Peyer's patch (tissue), 4 donors: ENCODE data around the gene POLR2L. TPM values are rescaled to one million over a fixed set of nuclear protein-coding genes. Genes with fewer than 3 reads are reported as not detected.
A peak's percentile ranks its signal among the peaks of the same experiment; 100 is the strongest.

Experiments used
- DNase-seq, 3 donors: peaks; one replicate each; pipeline ENCODE4 v3.0.0-alpha.2; 2017 to 2019
- H3K27ac ChIP-seq, 4 donors: fragments of 200-600 bp; sonication (generic); one replicate each; pipeline ENCODE4 v1.5.1; 2016 to 2019
- H3K27me3 ChIP-seq, 2 donors: fragments of 200-600 bp; sonication (generic); one replicate each; pipeline ENCODE4 v1.5.1; 2019
- H3K36me3 ChIP-seq, 3 donors: fragments of 200-600 bp; sonication (generic); one replicate each; pipeline ENCODE4 v1.5.1; 2016 to 2019
- H3K4me1 ChIP-seq, 4 donors: fragments of 200-600 bp; sonication (generic); one replicate each; pipeline ENCODE4 v1.5.1; 2016 to 2019
- H3K4me3 ChIP-seq, 4 donors: fragments of 200-600 bp; sonication (generic); 1 replicate in 3 of 4; 2 replicates in 1 of 4; pipeline ENCODE4 v1.5.1; 2016 to 2019; ENCODE audit warnings: mild to moderate bottlenecking in 1 of 4
- H3K9me3 ChIP-seq, 4 donors: fragments of 200-600 bp; sonication (generic); one replicate each; pipeline ENCODE4 v1.5.1; 2016 to 2019; ENCODE audit warnings: mild to moderate bottlenecking in 1 of 4
- CTCF ChIP-seq, 6 experiments: fragments of 450-650 bp in 4 of 6; fragments of 200-600 bp in 2 of 6; sonication (generic) in 1 of 6; IDR thresholded peaks; one replicate each; pipeline ENCODE4 v1.5.1; 2017 to 2019; ENCODE audit warnings: antibody characterized with exemption in 6 of 6, mild to moderate bottlenecking in 3 of 6, moderate library complexity in 1 of 6
- POLR2A ChIP-seq, 2 donors: fragments of 450-650 bp; IDR thresholded peaks; one replicate each; pipeline ENCODE4 v1.5.1; 2017; ENCODE audit warnings: antibody characterized with exemption in 2 of 2, mild to moderate bottlenecking in 2 of 2, moderate library complexity in 2 of 2
- total RNA-seq, 4 donors: library from RNA; depleted of rRNA; stranded (reverse); fragments of >200 nt; gene quantifications; one replicate each; pipeline ENCODE4 v1.1.0, GENCODE V29; 2016

Gene POLR2L
- total RNA-seq, 4 donors from 2014 or later: 37.8 to 67.1 (median 44.8) TPM

- Histone ChIP-seq H3K36me3 (peaks cover 0 to 26% (median 0%) of the 10 kb centered on the region in 3 donors), H3K9me3 (no peaks in the 10 kb centered on the region), H3K4me1 (peaks cover 11 to 21% (median 15%) of the 10 kb centered on the region in 4 donors), H3K4me3 (no peak overlapping the region), H3K27ac (no peak overlapping the region), H3K27me3 (no peaks in the 10 kb centered on the region)
- TF ChIP-seq CTCF (IDR thresholded peaks at IDR 0.05): no peak
- TF ChIP-seq POLR2A (IDR thresholded peaks at IDR 0.05): no peak
- no peak for DNase-seq
These were observed 29.3 kb downstream of the POLR2L start for GRCh38 chr11:813072-813455.

GRCh38 chr11:812390-812789 lies 29.9 kb downstream of the POLR2L start:
- TF ChIP-seq POLR2A (IDR thresholded peaks at IDR 0.05): no peak
- TF ChIP-seq CTCF (IDR thresholded peaks at IDR 0.05): no peak
- H3K9me3 ChIP-seq: no peaks in the 10 kb centered on the region
- no peaks in the 10 kb centered on the region for H3K27me3 ChIP-seq
- no peak for DNase-seq
- peaks cover 0 to 26% (median 0%) of the 10 kb centered on the region in 3 donors for H3K36me3 ChIP-seq
- H3K4me1 ChIP-seq: peaks cover 11 to 27% (median 15%) of the 10 kb centered on the region in 4 donors
- no peak overlapping the region for H3K4me3 ChIP-seq
- no peak overlapping the region for H3K27ac ChIP-seq

GRCh38 chr11:811446-812245 lies 30.7 kb downstream of the POLR2L start:
- no peak for DNase-seq

GRCh38 chr11:810040-810567 lies 32.2 kb downstream of the POLR2L start:
- no peaks in the 10 kb centered on the region for H3K27me3 ChIP-seq
- H3K4me1 ChIP-seq: peaks cover 11 to 35% (median 15%) of the 10 kb centered on the region in 4 donors
- TF ChIP-seq CTCF (IDR thresholded peaks at IDR 0.05) (peak in 1 of 6 experiments; percentile 35), POLR2A (IDR thresholded peaks at IDR 0.05) (peak in 1 of 2 donors; percentile 76)
- DNase-seq: peak in 1 of 3 donors; percentile 62
- peak overlapping the region; percentile 71 to 97 (median 92) for H3K4me3 ChIP-seq
- peaks cover 0 to 26% (median 0%) of the 10 kb centered on the region in 3 donors for H3K36me3 ChIP-seq
- H3K27ac ChIP-seq: peak overlapping the region; percentile 96 to 99 (median 98)
- H3K9me3 ChIP-seq: no peaks in the 10 kb centered on the region

More at GRCh38 chr11:811446-812245, 30.7 kb downstream of the POLR2L start:
- Histone ChIP-seq H3K27ac (peak overlapping the region in 2 of 4 donors; percentile 11 to 19), H3K4me1 (peaks cover 11 to 28% (median 15%) of the 10 kb centered on the region in 4 donors), H3K4me3 (peak overlapping the region in 1 of 4 donors; percentile 28), H3K36me3 (peaks cover 0 to 26% (median 0%) of the 10 kb centered on the region in 3 donors), H3K9me3 (no peaks in the 10 kb centered on the region), H3K27me3 (no peaks in the 10 kb centered on the region)
- no peak for TF ChIP-seq POLR2A (IDR thresholded peaks at IDR 0.05)
- peak in 1 of 6 experiments; percentile 21 for TF ChIP-seq CTCF (IDR thresholded peaks at IDR 0.05)

GRCh38 chr11:809287-810039 lies 32.9 kb downstream of the POLR2L start, which contains the start of gene RPLP2:
TSS of gene RPLP2 (plus strand) at chr11:809967. CDS start at chr11:810235, 268 bp downstream.
- DNase-seq: peak; percentile 97 to 99 (median 99)
- Histone ChIP-seq H3K4me1 (peaks cover 13 to 40% (median 18%) of the 10 kb centered on the region in 4 donors), H3K27ac (peak within 1 kb of the TSS; percentile 96 to 99 (median 98)), H3K27me3 (no peaks in the 10 kb centered on the region), H3K36me3 (peaks cover 0 to 26% (median 0%) of the 10 kb centered on the region in 3 donors), H3K9me3 (no peaks in the 10 kb centered on the region), H3K4me3 (peak within 1 kb of the TSS; percentile 71 to 97 (median 92))
- TF ChIP-seq CTCF (IDR thresholded peaks at IDR 0.05) (no peak), POLR2A (IDR thresholded peaks at IDR 0.05) (peak; percentile 87 to 89)
